H1 (cell line): ENCODE results near the gene TEX9. TPM values are rescaled to one million over a fixed set of nuclear protein-coding genes. Genes with fewer than 3 reads are reported as not detected.

ENCODE experiments used
- BRCA1 ChIP-seq: IDR thresholded peaks from 2 replicates; pipeline ENCODE4 v1.6.1; 2012; ENCODE audit warnings: low read depth, low read length, improper control_type of control experiment
- CBX5 ChIP-seq: fragments of 300-800, 300-1000 bp; sonication (generic); IDR thresholded peaks from 2 replicates; pipeline ENCODE4 v1.7.1; 2016; ENCODE audit warnings: antibody characterized with exemption, low read length, low read depth
- CHD2 ChIP-seq: IDR thresholded peaks from 2 replicates; pipeline ENCODE4 v1.6.1; 2012; ENCODE audit warnings: low read length, improper control_type of control experiment
- EZH2 ChIP-seq: fragments of 200-600 bp; sonication (generic); IDR thresholded peaks from 2 replicates; pipeline ENCODE4 v1.7.1; 2012; ENCODE audit warnings: low read depth, mild to moderate bottlenecking, moderate library complexity, low read length, inconsistent platforms; ENCODE audit not compliant: severe bottlenecking
- RXRA ChIP-seq: IDR thresholded peaks from 2 replicates; pipeline ENCODE4 v1.6.1; 2011; ENCODE audit warnings: low read depth, mild to moderate bottlenecking, low read length, moderate library complexity; ENCODE audit not compliant: insufficient read depth
- SAP30 ChIP-seq: fragments of 300-600 bp; sonication (generic); IDR thresholded peaks from 2 replicates; pipeline ENCODE4 v1.7.1; 2012; ENCODE audit warnings: low read length, moderate library complexity, mild to moderate bottlenecking, inconsistent platforms; ENCODE audit not compliant: insufficient read depth, insufficient replicate concordance
- polyA plus RNA-seq, 7 experiments: library from polyadenylated mRNA; depleted of rRNA in 3 of 7; stranded (reverse) in 5 of 7; unstranded in 2 of 7; fragments of >200 nt in 5 of 7; fragments of 200-250 nt in 2 of 7; gene quantifications; 1 replicate in 5 of 7; 2 replicates in 1 of 7; 4 replicates in 1 of 7; pipeline versions ENCODE4 v1.2.1 to v1.2.3, GENCODE V29; 2011 to 2013; ENCODE audit warnings: missing spikeins in 2 of 7, mixed read lengths in 2 of 7
- total RNA-seq: library from RNA; stranded (reverse); fragmentation: NEBNext Ultra II Directional; extraction: Animal tissue kit (Norgen Biotek cat#: 25700); gene quantifications from 2 replicates; pipeline ENCODE4 v1.2.1, GENCODE V29; 2021
- TF ChIP-seq, protein P1 (sequence below): fragments of 300-600 bp; sonication (generic); IDR thresholded peaks from 2 replicates; pipeline ENCODE4 v1.7.1; 2012; ENCODE audit warnings: low read length, moderate library complexity, mild to moderate bottlenecking, inconsistent platforms; ENCODE audit not compliant: insufficient replicate concordance
- TF ChIP-seq, protein P2 (sequence below): IDR thresholded peaks from 2 replicates; pipeline ENCODE4 v1.6.1; 2012; ENCODE audit warnings: inconsistent platforms

The TEX9 gene
- total and polyA plus RNA-seq, 2 of the 8 experiments (the other 6 are each of a cell fraction or from before 2014, with no cell fraction given) = 3.4 to 12.3 TPM

DNA sequence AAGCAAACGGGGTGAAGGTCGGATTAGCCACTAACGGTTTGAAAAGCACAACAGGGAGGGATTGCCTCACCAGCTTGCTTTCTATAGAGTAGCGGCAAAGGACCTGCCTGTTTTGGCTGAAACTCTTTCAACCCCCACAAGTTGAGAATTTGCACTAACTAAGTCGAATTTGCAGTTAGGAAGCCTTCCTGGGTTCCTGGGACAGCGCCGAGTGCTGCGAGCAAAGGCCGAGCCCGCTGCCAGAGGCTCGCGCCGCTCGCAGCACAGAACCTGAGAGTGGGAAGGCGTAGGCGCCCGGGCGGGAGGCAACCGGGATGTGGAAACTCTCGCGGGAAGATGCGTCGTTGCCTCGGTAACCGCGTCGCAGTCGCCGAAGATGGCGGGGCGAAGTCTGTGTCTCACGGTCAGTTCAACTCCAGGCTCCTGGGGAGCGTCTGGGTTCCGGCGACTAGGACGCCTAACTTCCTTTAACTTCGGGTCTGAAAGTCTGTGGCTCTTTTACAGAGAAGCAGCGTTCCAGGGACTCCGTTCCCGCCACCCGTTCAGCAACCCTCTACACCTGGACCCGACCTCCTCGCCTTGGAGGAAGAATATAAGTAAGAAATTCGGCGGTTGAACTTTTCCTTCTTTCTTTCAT lies at the start of gene TEX9 (continued):
- TF ChIP-seq, protein P1, sequence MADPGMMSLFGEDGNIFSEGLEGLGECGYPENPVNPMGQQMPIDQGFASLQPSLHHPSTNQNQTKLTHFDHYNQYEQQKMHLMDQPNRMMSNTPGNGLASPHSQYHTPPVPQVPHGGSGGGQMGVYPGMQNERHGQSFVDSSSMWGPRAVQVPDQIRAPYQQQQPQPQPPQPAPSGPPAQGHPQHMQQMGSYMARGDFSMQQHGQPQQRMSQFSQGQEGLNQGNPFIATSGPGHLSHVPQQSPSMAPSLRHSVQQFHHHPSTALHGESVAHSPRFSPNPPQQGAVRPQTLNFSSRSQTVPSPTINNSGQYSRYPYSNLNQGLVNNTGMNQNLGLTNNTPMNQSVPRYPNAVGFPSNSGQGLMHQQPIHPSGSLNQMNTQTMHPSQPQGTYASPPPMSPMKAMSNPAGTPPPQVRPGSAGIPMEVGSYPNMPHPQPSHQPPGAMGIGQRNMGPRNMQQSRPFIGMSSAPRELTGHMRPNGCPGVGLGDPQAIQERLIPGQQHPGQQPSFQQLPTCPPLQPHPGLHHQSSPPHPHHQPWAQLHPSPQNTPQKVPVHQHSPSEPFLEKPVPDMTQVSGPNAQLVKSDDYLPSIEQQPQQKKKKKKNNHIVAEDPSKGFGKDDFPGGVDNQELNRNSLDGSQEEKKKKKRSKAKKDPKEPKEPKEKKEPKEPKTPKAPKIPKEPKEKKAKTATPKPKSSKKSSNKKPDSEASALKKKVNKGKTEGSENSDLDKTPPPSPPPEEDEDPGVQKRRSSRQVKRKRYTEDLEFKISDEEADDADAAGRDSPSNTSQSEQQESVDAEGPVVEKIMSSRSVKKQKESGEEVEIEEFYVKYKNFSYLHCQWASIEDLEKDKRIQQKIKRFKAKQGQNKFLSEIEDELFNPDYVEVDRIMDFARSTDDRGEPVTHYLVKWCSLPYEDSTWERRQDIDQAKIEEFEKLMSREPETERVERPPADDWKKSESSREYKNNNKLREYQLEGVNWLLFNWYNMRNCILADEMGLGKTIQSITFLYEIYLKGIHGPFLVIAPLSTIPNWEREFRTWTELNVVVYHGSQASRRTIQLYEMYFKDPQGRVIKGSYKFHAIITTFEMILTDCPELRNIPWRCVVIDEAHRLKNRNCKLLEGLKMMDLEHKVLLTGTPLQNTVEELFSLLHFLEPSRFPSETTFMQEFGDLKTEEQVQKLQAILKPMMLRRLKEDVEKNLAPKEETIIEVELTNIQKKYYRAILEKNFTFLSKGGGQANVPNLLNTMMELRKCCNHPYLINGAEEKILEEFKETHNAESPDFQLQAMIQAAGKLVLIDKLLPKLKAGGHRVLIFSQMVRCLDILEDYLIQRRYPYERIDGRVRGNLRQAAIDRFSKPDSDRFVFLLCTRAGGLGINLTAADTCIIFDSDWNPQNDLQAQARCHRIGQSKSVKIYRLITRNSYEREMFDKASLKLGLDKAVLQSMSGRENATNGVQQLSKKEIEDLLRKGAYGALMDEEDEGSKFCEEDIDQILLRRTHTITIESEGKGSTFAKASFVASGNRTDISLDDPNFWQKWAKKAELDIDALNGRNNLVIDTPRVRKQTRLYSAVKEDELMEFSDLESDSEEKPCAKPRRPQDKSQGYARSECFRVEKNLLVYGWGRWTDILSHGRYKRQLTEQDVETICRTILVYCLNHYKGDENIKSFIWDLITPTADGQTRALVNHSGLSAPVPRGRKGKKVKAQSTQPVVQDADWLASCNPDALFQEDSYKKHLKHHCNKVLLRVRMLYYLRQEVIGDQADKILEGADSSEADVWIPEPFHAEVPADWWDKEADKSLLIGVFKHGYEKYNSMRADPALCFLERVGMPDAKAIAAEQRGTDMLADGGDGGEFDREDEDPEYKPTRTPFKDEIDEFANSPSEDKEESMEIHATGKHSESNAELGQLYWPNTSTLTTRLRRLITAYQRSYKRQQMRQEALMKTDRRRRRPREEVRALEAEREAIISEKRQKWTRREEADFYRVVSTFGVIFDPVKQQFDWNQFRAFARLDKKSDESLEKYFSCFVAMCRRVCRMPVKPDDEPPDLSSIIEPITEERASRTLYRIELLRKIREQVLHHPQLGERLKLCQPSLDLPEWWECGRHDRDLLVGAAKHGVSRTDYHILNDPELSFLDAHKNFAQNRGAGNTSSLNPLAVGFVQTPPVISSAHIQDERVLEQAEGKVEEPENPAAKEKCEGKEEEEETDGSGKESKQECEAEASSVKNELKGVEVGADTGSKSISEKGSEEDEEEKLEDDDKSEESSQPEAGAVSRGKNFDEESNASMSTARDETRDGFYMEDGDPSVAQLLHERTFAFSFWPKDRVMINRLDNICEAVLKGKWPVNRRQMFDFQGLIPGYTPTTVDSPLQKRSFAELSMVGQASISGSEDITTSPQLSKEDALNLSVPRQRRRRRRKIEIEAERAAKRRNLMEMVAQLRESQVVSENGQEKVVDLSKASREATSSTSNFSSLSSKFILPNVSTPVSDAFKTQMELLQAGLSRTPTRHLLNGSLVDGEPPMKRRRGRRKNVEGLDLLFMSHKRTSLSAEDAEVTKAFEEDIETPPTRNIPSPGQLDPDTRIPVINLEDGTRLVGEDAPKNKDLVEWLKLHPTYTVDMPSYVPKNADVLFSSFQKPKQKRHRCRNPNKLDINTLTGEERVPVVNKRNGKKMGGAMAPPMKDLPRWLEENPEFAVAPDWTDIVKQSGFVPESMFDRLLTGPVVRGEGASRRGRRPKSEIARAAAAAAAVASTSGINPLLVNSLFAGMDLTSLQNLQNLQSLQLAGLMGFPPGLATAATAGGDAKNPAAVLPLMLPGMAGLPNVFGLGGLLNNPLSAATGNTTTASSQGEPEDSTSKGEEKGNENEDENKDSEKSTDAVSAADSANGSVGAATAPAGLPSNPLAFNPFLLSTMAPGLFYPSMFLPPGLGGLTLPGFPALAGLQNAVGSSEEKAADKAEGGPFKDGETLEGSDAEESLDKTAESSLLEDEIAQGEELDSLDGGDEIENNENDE = no peak
- TF ChIP-seq CHD2 (peak; percentile 94), SAP30 (no peak), RXRA (no peak), EZH2 (no peak), CBX5 (no peak), BRCA1 (peak; percentile 73)
- TF ChIP-seq, protein P2, sequence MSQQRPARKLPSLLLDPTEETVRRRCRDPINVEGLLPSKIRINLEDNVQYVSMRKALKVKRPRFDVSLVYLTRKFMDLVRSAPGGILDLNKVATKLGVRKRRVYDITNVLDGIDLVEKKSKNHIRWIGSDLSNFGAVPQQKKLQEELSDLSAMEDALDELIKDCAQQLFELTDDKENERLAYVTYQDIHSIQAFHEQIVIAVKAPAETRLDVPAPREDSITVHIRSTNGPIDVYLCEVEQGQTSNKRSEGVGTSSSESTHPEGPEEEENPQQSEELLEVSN = no peak
